Gastrocnemius medialis (tissue), 4 donors: ENCODE measurements around the gene NTM. TPM values are rescaled to one million over a fixed set of nuclear protein-coding genes. Genes with fewer than 3 reads are reported as not detected.

Source experiments
- ATAC-seq, 2 donors: fragments of 150-250 bp; one replicate each; pipeline ENCODE4 v1.9.1; 2016
- DNase-seq, 2 donors: peaks; one replicate each; pipeline ENCODE4 v3.0.0-alpha.2; 2019
- H3K27ac ChIP-seq, 4 donors: fragments of 200-600 bp; sonication (generic); 1 replicate in 1 of 4; 2 replicates in 3 of 4; pipeline ENCODE4 v1.5.1; 2016 to 2018; ENCODE audit warnings: mild to moderate bottlenecking in 2 of 4, moderate library complexity in 1 of 4
- H3K27me3 ChIP-seq, 3 donors: fragments of 200-600 bp; sonication (generic) in 2 of 3; 1 replicate in 1 of 3; 2 replicates in 2 of 3; pipeline versions ENCODE4 v1.5.1 to v1.6.0; 2016 to 2019; ENCODE audit warnings: mild to moderate bottlenecking in 1 of 3, moderate library complexity in 1 of 3
- H3K36me3 ChIP-seq, 2 donors: fragments of 200-600 bp; sonication (generic) in 1 of 2; one replicate each; pipeline ENCODE4 v1.5.1; 2017 to 2018
- H3K4me1 ChIP-seq, 2 donors: fragments of 200-600 bp; sonication (generic) in 1 of 2; one replicate each; pipeline ENCODE4 v1.5.1; 2016 to 2017; ENCODE audit warnings: mild to moderate bottlenecking in 2 of 2
- H3K4me3 ChIP-seq, 4 donors: fragments of 200-600 bp; sonication (generic) in 3 of 4; 1 replicate in 1 of 4; 2 replicates in 3 of 4; pipeline ENCODE4 v1.5.1; 2016 to 2019; ENCODE audit warnings: mild to moderate bottlenecking in 2 of 4
- H3K9me3 ChIP-seq, 3 donors: fragments of 200-600 bp; sonication (generic) in 2 of 3; 1 replicate in 1 of 3; 2 replicates in 2 of 3; pipeline ENCODE4 v1.5.1; 2016 to 2019
- CTCF ChIP-seq, 5 experiments: fragments of 450-650 bp in 3 of 5; fragments of 200-600 bp in 2 of 5; sonication (generic) in 2 of 5; IDR thresholded peaks in 4 of 5; conservative IDR thresholded peaks in 1 of 5; 1 replicate in 4 of 5; 2 replicates in 1 of 5; pipeline ENCODE4 v1.5.1; 2016 to 2019; ENCODE audit warnings: antibody characterized with exemption in 5 of 5, mild to moderate bottlenecking in 3 of 5, moderate library complexity in 3 of 5
- POLR2A ChIP-seq, 2 donors: fragments of 450-650 bp; IDR thresholded peaks; one replicate each; pipeline ENCODE4 v1.6.1; 2017; ENCODE audit warnings: antibody characterized with exemption in 2 of 2, mild to moderate bottlenecking in 2 of 2, moderate library complexity in 2 of 2
- in situ Hi-C, 4 donors: fragments of 200-750 bp; cut with MboI; loops; one replicate each; pipeline versions ENCODE4 v1.15.0 to v1.8.0; 2017; ENCODE audit warnings: low sequenced_read_pairs in 4 of 4
- intact Hi-C: fragments of 100-400 bp; cut with DNase I; formaldehyde crosslinking; loops from one replicate; pipeline ENCODE4 v1.15.1; 2023; ENCODE audit warnings: low total_unique reads
- total RNA-seq, 4 donors: library from RNA; depleted of rRNA; stranded (reverse); fragments of >200 nt; gene quantifications; one replicate each; pipeline versions ENCODE4 v1.1.0 to v1.2.3, GENCODE V29; 2016

NTM gene
- total RNA-seq, 4 donors from 2014 or later, result 0.69 TPM; not detected in 3

- Histone ChIP-seq H3K9me3 (no peaks in the 10 kb centered on the region), H3K27me3 (no peaks in the 10 kb centered on the region), H3K27ac (no peak overlapping the region), H3K36me3 (no peaks in the 10 kb centered on the region), H3K4me1 (no peaks in the 10 kb centered on the region), H3K4me3 (no peak overlapping the region)
- ATAC-seq, result no peak
- intact Hi-C loops, result no loop called here
- DNase-seq, result no peak
- TF ChIP-seq POLR2A (IDR thresholded peaks at IDR 0.05) (no peak), CTCF (IDR thresholded peaks at IDR 0.05 in 4 of 5, conservative IDR thresholded peaks at IDR 0.05 in 1 of 5) (no peak)
- in situ Hi-C loops, result no loop called here
Measured at GRCh38 chr11:131894615-131895544, 524.5 kb downstream of the NTM start.

- Histone ChIP-seq H3K27ac (no peak overlapping the region), H3K27me3 (no peaks in the 10 kb centered on the region), H3K4me3 (no peak overlapping the region), H3K9me3 (no peaks in the 10 kb centered on the region), H3K36me3 (no peaks in the 10 kb centered on the region), H3K4me1 (no peaks in the 10 kb centered on the region)
- in situ Hi-C loops, result no loop called here
- ATAC-seq, result no peak
- intact Hi-C loops, result no loop called here
- no peak for TF ChIP-seq POLR2A (IDR thresholded peaks at IDR 0.05)
- TF ChIP-seq CTCF (IDR thresholded peaks at IDR 0.05 in 4 of 5, conservative IDR thresholded peaks at IDR 0.05 in 1 of 5), result no peak
- no peak for DNase-seq
Measured at GRCh38 chr11:131895865-131896264, 525.5 kb downstream of the NTM start.

GRCh38 chr11:131896978-131897615 lies 526.7 kb downstream of the NTM start:
- no peak for DNase-seq

GRCh38 chr11:131897956-131898355 lies 527.5 kb downstream of the NTM start:
- no peaks in the 10 kb centered on the region for H3K4me1 ChIP-seq
- in situ Hi-C loops, result no loop called here
- ATAC-seq (no peak), DNase-seq (no peak)
- no peak overlapping the region for H3K27ac ChIP-seq
- H3K9me3 ChIP-seq, result no peaks in the 10 kb centered on the region
- intact Hi-C loops, result no loop called here
- H3K4me3 ChIP-seq, result no peak overlapping the region
- no peaks in the 10 kb centered on the region for H3K36me3 ChIP-seq
- H3K27me3 ChIP-seq, result no peaks in the 10 kb centered on the region
- TF ChIP-seq POLR2A (IDR thresholded peaks at IDR 0.05), result no peak

More at GRCh38 chr11:131896978-131897615, 526.7 kb downstream of the NTM start:
- H3K4me3 ChIP-seq, result no peak overlapping the region
- in situ Hi-C loops (no loop called here), intact Hi-C loops (no loop called here)
- ATAC-seq, result no peak
- TF ChIP-seq POLR2A (IDR thresholded peaks at IDR 0.05), result no peak
- TF ChIP-seq CTCF (IDR thresholded peaks at IDR 0.05 in 4 of 5, conservative IDR thresholded peaks at IDR 0.05 in 1 of 5), result no peak
- no peaks in the 10 kb centered on the region for H3K36me3 ChIP-seq
- no peak overlapping the region for H3K27ac ChIP-seq
- H3K27me3 ChIP-seq, result no peaks in the 10 kb centered on the region
- no peaks in the 10 kb centered on the region for H3K4me1 ChIP-seq
- H3K9me3 ChIP-seq, result no peaks in the 10 kb centered on the region

- no peaks in the 10 kb centered on the region for H3K9me3 ChIP-seq
- no peaks in the 10 kb centered on the region for H3K36me3 ChIP-seq
- in situ Hi-C loops, result no loop called here
- H3K27me3 ChIP-seq, result no peaks in the 10 kb centered on the region
- DNase-seq, result no peak
- TF ChIP-seq CTCF (IDR thresholded peaks at IDR 0.05 in 4 of 5, conservative IDR thresholded peaks at IDR 0.05 in 1 of 5), result no peak
- TF ChIP-seq POLR2A (IDR thresholded peaks at IDR 0.05), result no peak
- intact Hi-C loops, result no loop called here
- no peak overlapping the region for H3K27ac ChIP-seq
- H3K4me1 ChIP-seq, result no peaks in the 10 kb centered on the region
- ATAC-seq, result no peak
- no peak overlapping the region for H3K4me3 ChIP-seq
Measured at GRCh38 chr11:131898949-131899348, 528.5 kb downstream of the NTM start.
